H9 (cell line): Measurements from ENCODE around the gene DYRK3. TPM values are rescaled to one million over a fixed set of nuclear protein-coding genes. Genes with fewer than 3 reads are reported as not detected.
A peak's percentile ranks its signal among the peaks of the same experiment; 100 is the strongest.

ENCODE experiments used
- DNase-seq: peaks from one replicate; pipeline ENCODE4 v3.0.0-alpha.2; 2017
- H2AFZ ChIP-seq: one replicate; pipeline ENCODE4 v1.6.1; 2013; ENCODE audit warnings: mild to moderate bottlenecking, low read length, control low read depth, moderate library complexity
- H2AK5ac ChIP-seq: 2 replicates; pipeline ENCODE4 v1.6.1; 2013; ENCODE audit warnings: low read length, control low read depth, mixed read lengths; ENCODE audit not compliant: insufficient read length
- H2BK120ac ChIP-seq: one replicate; pipeline ENCODE4 v1.6.1; 2013; ENCODE audit warnings: low read depth, mild to moderate bottlenecking, low read length, control low read depth, inconsistent platforms; ENCODE audit not compliant: poor library complexity, severe bottlenecking
- H2BK12ac ChIP-seq: 2 replicates; pipeline ENCODE4 v1.6.1; 2013; ENCODE audit warnings: low read length, control low read depth, mixed read lengths, low read depth; ENCODE audit not compliant: insufficient read length
- H2BK15ac ChIP-seq: 2 replicates; pipeline ENCODE4 v1.6.1; 2013; ENCODE audit warnings: low read depth, low read length, control low read depth
- H2BK20ac ChIP-seq: one replicate; pipeline ENCODE4 v1.6.1; 2013; ENCODE audit warnings: low read depth, mild to moderate bottlenecking, low read length, control low read depth, inconsistent platforms; ENCODE audit not compliant: poor library complexity, severe bottlenecking
- H2BK5ac ChIP-seq: 2 replicates; pipeline ENCODE4 v1.6.1; 2013; ENCODE audit warnings: low read length, control low read depth, mixed read lengths; ENCODE audit not compliant: insufficient read length
- H3K14ac ChIP-seq: 2 replicates; pipeline ENCODE4 v1.6.1; 2013; ENCODE audit warnings: low read length, control low read depth; ENCODE audit not compliant: insufficient read depth
- H3K18ac ChIP-seq: 2 replicates; pipeline ENCODE4 v1.6.1; 2013; ENCODE audit warnings: low read depth, mild to moderate bottlenecking, mixed read lengths, low read length, control low read depth; ENCODE audit not compliant: insufficient read length
- H3K23ac ChIP-seq: 2 replicates; pipeline ENCODE4 v1.6.1; 2013; ENCODE audit warnings: low read length, control low read depth, mixed read lengths, low read depth; ENCODE audit not compliant: insufficient read length
- H3K23me2 ChIP-seq: 2 replicates; pipeline ENCODE4 v1.6.1; 2013; ENCODE audit warnings: low read depth, mild to moderate bottlenecking, mixed read lengths, low read length, control low read depth; ENCODE audit not compliant: insufficient read length, poor library complexity, severe bottlenecking
- H3K27ac ChIP-seq: 2 replicates; pipeline ENCODE4 v1.5.1; 2013; ENCODE audit warnings: low read length, control low read depth, mixed read lengths, low read depth; ENCODE audit not compliant: insufficient read length
- H3K27me3 ChIP-seq: 2 replicates; pipeline ENCODE4 v1.6.1; 2013; ENCODE audit warnings: low read length, control low read depth, inconsistent platforms; ENCODE audit not compliant: insufficient read depth
- H3K4ac ChIP-seq: 2 replicates; pipeline ENCODE4 v1.6.1; 2013; ENCODE audit warnings: low read depth, mild to moderate bottlenecking, control low read depth, inconsistent platforms, low read length, moderate library complexity
- H3K4me1 ChIP-seq: 2 replicates; pipeline ENCODE4 v1.6.1; 2013; ENCODE audit warnings: low read length, control low read depth, inconsistent platforms; ENCODE audit not compliant: insufficient read depth
- H3K4me2 ChIP-seq: 2 replicates; pipeline ENCODE4 v1.6.1; 2013; ENCODE audit warnings: low read length, control low read depth, mixed read lengths; ENCODE audit not compliant: insufficient read length, insufficient read depth
- H3K56ac ChIP-seq: 2 replicates; pipeline ENCODE4 v1.6.1; 2013; ENCODE audit warnings: low read depth, mild to moderate bottlenecking, mixed read lengths, low read length, control low read depth; ENCODE audit not compliant: insufficient read length
- H3K79me1 ChIP-seq: 2 replicates; pipeline ENCODE4 v1.6.1; 2013; ENCODE audit warnings: low read depth, mild to moderate bottlenecking, moderate library complexity, low read length, control low read depth, inconsistent platforms; ENCODE audit not compliant: insufficient read depth, poor library complexity, severe bottlenecking
- H3K79me2 ChIP-seq: 2 replicates; pipeline ENCODE4 v1.6.1; 2013; ENCODE audit warnings: low read length, control low read depth, inconsistent platforms; ENCODE audit not compliant: insufficient read depth
- H3K9ac ChIP-seq: 2 replicates; pipeline ENCODE4 v1.6.1; 2013; ENCODE audit warnings: low read length, control low read depth, mixed read lengths; ENCODE audit not compliant: insufficient read length; ENCODE audit errors: extremely low read depth
- H3K9me3 ChIP-seq: one replicate; pipeline ENCODE4 v1.6.1; 2013; ENCODE audit warnings: low read depth, low read length, inconsistent platforms; ENCODE audit not compliant: control insufficient read depth
- H3T11ph ChIP-seq: one replicate; pipeline ENCODE4 v1.6.1; 2013; ENCODE audit warnings: mild to moderate bottlenecking, low read length, control low read depth, inconsistent platforms
- H4K20me1 ChIP-seq: one replicate; pipeline ENCODE4 v1.6.1; 2013; ENCODE audit not compliant: control insufficient read depth, insufficient read length, insufficient read depth
- H4K5ac ChIP-seq: 2 replicates; pipeline ENCODE4 v1.6.1; 2013; ENCODE audit warnings: low read depth, mild to moderate bottlenecking, mixed read lengths, low read length, control low read depth; ENCODE audit not compliant: insufficient read length
- H4K8ac ChIP-seq: replicated peaks from 2 replicates; pipeline ENCODE4 v1.6.1; 2013; ENCODE audit warnings: low read length, control low read depth, mixed read lengths, low read depth; ENCODE audit not compliant: insufficient read length
- H4K91ac ChIP-seq: 2 replicates; pipeline ENCODE4 v1.6.1; 2013; ENCODE audit warnings: low read depth, mild to moderate bottlenecking, moderate library complexity, mixed read lengths, low read length, control low read depth; ENCODE audit not compliant: insufficient read length
- H3K27ac Mint-ChIP-seq, 3 experiments: 2 replicates in 2 of 3; 3 replicates in 1 of 3; pipeline ENCODE4 v1.8.0; 2020 to 2021; ENCODE audit warnings: mixed read lengths in 3 of 3, mild to moderate bottlenecking in 1 of 3, moderate library complexity in 1 of 3
- H3K27me3 Mint-ChIP-seq: 2 replicates; pipeline ENCODE4 v1.8.0; 2021; ENCODE audit warnings: low read depth, mild to moderate bottlenecking, moderate library complexity, mixed read lengths
- H3K36me3 Mint-ChIP-seq, 3 experiments: 2 replicates in 2 of 3; 3 replicates in 1 of 3; pipeline ENCODE4 v1.8.0; 2020 to 2021; ENCODE audit warnings: low read depth in 3 of 3, mixed read lengths in 3 of 3; ENCODE audit not compliant: insufficient read depth in 1 of 3
- H3K4me1 Mint-ChIP-seq, 2 experiments: 2 replicates each; pipeline ENCODE4 v1.8.0; 2020; ENCODE audit warnings: mixed read lengths in 2 of 2
- H3K4me3 Mint-ChIP-seq, 2 experiments: 2 replicates in 1 of 2; 3 replicates in 1 of 2; pipeline ENCODE4 v1.8.0; 2020 to 2021; ENCODE audit warnings: mild to moderate bottlenecking in 2 of 2, mixed read lengths in 2 of 2, moderate library complexity in 1 of 2
- H3K9me3 Mint-ChIP-seq, 2 experiments: 2 replicates in 1 of 2; 3 replicates in 1 of 2; pipeline ENCODE4 v1.8.0; 2020; ENCODE audit warnings: mild to moderate bottlenecking in 2 of 2, mixed read lengths in 2 of 2, moderate library complexity in 1 of 2
- WGBS: extraction: QIAGEN DNeasy Blood & Tissue Kit; methylation state at CpG from one replicate; pipeline ENCODE4 v1.1.7; 2013; ENCODE audit warnings: missing lambda C conversion rate, low lambda C conversion rate, mixed read lengths; ENCODE audit not compliant: insufficient read length; ENCODE audit errors: extremely low coverage; 5-methylcytosine and 5-hydroxymethylcytosine counted together
- total RNA-seq: library from RNA; stranded (reverse); gene quantifications from 2 replicates; pipeline ENCODE4 v1.2.1, GENCODE V29; 2021
- TF ChIP-seq, protein P1 (sequence below): fragments of 200-600 bp; sonication (generic); conservative IDR thresholded peaks from 3 replicates; pipeline ENCODE4 v1.8.0; 2021; ENCODE audit warnings: antibody characterized with exemption, mild to moderate bottlenecking

The DYRK3 gene
- total RNA-seq, 1 experiment from 2014 or later = 4.7 TPM

DNA sequence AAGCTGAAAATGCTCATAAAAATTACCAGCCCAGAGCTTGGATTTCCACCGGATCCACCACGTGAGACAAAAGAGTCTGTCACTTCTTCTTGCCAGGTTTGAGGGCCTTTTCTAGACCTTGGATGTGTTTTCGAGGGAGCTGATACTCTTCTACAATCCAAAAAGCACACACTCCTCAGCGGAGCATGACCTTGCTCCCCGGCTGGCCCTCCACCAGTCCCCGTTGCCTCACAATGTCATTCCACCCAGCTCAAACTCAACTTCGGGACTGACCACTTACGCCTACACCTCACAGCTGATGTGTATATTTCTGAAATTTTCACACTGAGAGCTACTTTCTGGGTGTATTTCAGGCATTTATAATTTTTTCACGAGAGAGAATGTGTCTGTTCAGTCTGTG is 43.6 kb upstream of the DYRK3 start:
- no peaks in the 10 kb centered on the region for H3K23me2 ChIP-seq
- TF ChIP-seq, protein P1, sequence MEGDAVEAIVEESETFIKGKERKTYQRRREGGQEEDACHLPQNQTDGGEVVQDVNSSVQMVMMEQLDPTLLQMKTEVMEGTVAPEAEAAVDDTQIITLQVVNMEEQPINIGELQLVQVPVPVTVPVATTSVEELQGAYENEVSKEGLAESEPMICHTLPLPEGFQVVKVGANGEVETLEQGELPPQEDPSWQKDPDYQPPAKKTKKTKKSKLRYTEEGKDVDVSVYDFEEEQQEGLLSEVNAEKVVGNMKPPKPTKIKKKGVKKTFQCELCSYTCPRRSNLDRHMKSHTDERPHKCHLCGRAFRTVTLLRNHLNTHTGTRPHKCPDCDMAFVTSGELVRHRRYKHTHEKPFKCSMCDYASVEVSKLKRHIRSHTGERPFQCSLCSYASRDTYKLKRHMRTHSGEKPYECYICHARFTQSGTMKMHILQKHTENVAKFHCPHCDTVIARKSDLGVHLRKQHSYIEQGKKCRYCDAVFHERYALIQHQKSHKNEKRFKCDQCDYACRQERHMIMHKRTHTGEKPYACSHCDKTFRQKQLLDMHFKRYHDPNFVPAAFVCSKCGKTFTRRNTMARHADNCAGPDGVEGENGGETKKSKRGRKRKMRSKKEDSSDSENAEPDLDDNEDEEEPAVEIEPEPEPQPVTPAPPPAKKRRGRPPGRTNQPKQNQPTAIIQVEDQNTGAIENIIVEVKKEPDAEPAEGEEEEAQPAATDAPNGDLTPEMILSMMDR = no peak
- H3K56ac ChIP-seq = no peak overlapping the region
- no peaks in the 10 kb centered on the region for H3K4me1 ChIP-seq
- no peak overlapping the region for H2AFZ ChIP-seq
- H3T11ph ChIP-seq = no peak overlapping the region
- H3K18ac ChIP-seq = no peak overlapping the region
- H2BK120ac ChIP-seq = no peak overlapping the region
- no peak overlapping the region for H3K23ac ChIP-seq
- no peak overlapping the region for H2BK20ac ChIP-seq
- no peak for DNase-seq
- H2AK5ac ChIP-seq = no peak overlapping the region
- Mint-ChIP-seq H3K36me3 (peaks cover 11 to 41% (median 35%) of the 10 kb centered on the region in 3 experiments; a peak in 6 of 7 replicates), H3K4me3 (no peak overlapping the region), H3K27me3 (no peaks in the 10 kb centered on the region), H3K9me3 (no peaks in the 10 kb centered on the region), H3K4me1 (0 out of 4 replicates have a peak, but pooled peaks cover 0 to 2% of the 10 kb centered on the region in 2 experiments), H3K27ac (peak overlapping the region in 1 of 3 experiments; percentile 28; a peak in 1 of 7 replicates)
- no peaks in the 10 kb centered on the region for H4K20me1 ChIP-seq
- no peak overlapping the region for H3K27ac ChIP-seq
- H3K27me3 ChIP-seq = no peaks in the 10 kb centered on the region
- H3K79me2 ChIP-seq = no peaks in the 10 kb centered on the region
- no peak overlapping the region for H2BK12ac ChIP-seq
- no peak overlapping the region for H4K91ac ChIP-seq
- H3K9ac ChIP-seq = no peak overlapping the region
- no peaks in the 10 kb centered on the region for H3K79me1 ChIP-seq
- no peak overlapping the region for H3K14ac ChIP-seq
- no peak overlapping the region for H2BK15ac ChIP-seq
- no peak overlapping the region for H4K5ac ChIP-seq
- no CpG with 5 or more reads among the region's 9 CpGs for WGBS
- no peaks in the 10 kb centered on the region for H3K9me3 ChIP-seq
- no peak overlapping the region for H3K4ac ChIP-seq
- H2BK5ac ChIP-seq = no peak overlapping the region
- H4K8ac ChIP-seq = no peak overlapping the region
- no peak overlapping the region for H3K4me2 ChIP-seq
